Measurements from ENCODE around the gene ZFP90. TPM values are rescaled to one million over a fixed set of nuclear protein-coding genes. Genes with fewer than 3 reads are reported as not detected.
"Not testable (repeated sequence)": the region's sequence is repeated elsewhere in the genome, so short reads cannot be mapped to it uniquely, and the experiment has no call there.

The ZFP90 gene
- total RNA-seq, 1 donor from 2014 or later, result 87.0 TPM

DNA sequence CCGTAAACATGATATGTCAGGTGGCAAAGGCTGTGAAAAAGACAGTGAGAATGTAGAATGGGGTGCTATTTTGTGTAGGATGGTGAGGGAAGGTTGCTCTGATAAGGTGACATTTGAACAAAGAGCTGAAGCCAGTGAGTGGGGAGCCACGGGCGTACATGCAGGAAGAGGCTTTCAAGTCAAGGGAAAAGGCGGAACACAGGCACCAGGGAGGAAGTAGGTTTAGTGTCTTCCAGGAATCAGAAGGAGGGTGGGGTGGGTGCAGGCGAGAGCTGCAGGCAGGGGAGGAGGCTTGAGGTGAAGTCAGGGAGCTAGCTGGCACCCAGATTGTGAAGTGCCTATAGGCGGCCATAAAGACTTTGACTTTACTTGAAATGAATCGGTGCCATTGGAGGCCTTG lies 14.1 kb downstream of the ZFP90 start:
- H3K4me3 Mint-ChIP-seq (ENCODE audit: unreplicated experiment), result no peak overlapping the region
- TF ChIP-seq, protein P1, sequence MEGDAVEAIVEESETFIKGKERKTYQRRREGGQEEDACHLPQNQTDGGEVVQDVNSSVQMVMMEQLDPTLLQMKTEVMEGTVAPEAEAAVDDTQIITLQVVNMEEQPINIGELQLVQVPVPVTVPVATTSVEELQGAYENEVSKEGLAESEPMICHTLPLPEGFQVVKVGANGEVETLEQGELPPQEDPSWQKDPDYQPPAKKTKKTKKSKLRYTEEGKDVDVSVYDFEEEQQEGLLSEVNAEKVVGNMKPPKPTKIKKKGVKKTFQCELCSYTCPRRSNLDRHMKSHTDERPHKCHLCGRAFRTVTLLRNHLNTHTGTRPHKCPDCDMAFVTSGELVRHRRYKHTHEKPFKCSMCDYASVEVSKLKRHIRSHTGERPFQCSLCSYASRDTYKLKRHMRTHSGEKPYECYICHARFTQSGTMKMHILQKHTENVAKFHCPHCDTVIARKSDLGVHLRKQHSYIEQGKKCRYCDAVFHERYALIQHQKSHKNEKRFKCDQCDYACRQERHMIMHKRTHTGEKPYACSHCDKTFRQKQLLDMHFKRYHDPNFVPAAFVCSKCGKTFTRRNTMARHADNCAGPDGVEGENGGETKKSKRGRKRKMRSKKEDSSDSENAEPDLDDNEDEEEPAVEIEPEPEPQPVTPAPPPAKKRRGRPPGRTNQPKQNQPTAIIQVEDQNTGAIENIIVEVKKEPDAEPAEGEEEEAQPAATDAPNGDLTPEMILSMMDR (IDR thresholded peaks at IDR 0.05; ENCODE audit: partially characterized antibody, unreplicated experiment), result no peak
- no peaks in the 10 kb centered on the region for H3K4me1 Mint-ChIP-seq (ENCODE audit: low read depth, unreplicated experiment)
- peaks cover 18% of the 10 kb centered on the region for H3K27me3 Mint-ChIP-seq (ENCODE audit: unreplicated experiment)
- H3K27ac Mint-ChIP-seq (ENCODE audit: unreplicated experiment), result peak overlapping the region; percentile 19
- DNase-seq, result no peak
- H3K36me3 Mint-ChIP-seq (ENCODE audit: unreplicated experiment), result peaks cover 82% of the 10 kb centered on the region
- peaks cover 49% of the 10 kb centered on the region for H3K9me3 Mint-ChIP-seq (ENCODE audit: unreplicated experiment)

DNA sequence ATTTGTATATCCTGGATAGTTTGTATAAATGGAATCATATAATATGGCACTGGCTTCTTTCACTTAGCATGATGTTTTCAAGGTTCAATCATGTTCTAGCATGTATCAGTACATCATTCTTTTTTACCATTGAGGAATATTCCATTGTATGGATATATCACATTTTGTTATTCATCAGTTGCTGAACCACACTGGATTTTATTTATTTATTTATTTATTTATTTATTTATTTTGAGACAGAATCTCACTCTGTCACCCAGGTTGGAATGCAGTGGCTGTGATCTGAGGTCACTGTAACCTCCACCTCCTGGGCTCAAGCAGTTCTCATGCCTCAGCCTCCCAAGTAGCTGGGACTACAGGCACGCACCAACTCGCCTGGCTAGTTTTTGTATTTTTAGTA lies 21.2 kb downstream of the ZFP90 start:
- H3K27me3 Mint-ChIP-seq (ENCODE audit: unreplicated experiment), result peaks cover 22% of the 10 kb centered on the region
- not testable (repeated sequence) for H3K27ac Mint-ChIP-seq (ENCODE audit: unreplicated experiment); H3K4me3 Mint-ChIP-seq (ENCODE audit: unreplicated experiment); H3K4me1 Mint-ChIP-seq (ENCODE audit: low read depth, unreplicated experiment); DNase-seq
- H3K9me3 Mint-ChIP-seq (ENCODE audit: unreplicated experiment), result peaks cover 68% of the 10 kb centered on the region
- peaks cover 95% of the 10 kb centered on the region for H3K36me3 Mint-ChIP-seq (ENCODE audit: unreplicated experiment)

DNA sequence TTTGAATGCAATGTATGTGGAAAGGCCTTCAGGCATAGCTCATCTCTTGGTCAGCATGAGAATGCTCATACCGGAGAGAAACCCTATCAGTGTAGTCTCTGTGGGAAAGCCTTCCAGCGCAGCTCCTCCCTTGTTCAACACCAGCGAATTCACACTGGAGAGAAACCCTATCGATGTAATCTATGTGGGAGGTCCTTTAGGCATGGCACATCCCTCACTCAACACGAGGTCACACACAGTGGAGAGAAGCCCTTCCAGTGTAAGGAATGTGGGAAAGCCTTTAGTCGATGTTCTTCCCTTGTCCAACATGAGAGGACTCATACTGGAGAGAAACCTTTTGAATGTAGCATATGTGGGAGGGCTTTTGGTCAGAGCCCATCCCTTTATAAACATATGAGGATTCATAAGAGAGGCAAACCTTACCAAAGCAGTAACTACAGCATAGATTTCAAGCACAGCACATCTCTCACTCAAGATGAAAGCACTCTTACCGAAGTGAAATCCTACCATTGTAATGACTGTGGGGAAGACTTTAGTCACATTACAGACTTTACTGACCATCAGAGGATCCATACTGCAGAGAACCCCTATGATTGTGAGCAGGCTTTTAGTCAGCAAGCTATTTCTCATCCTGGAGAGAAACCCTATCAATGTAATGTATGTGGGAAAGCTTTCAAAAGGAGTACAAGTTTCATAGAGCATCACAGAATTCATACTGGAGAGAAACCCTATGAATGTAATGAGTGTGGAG lies 24.7 kb downstream of the ZFP90 start:
- peaks cover 26% of the 10 kb centered on the region for H3K27me3 Mint-ChIP-seq (ENCODE audit: unreplicated experiment)
- DNase-seq, result no peak
- H3K27ac Mint-ChIP-seq (ENCODE audit: unreplicated experiment), result no peak overlapping the region
- peaks cover 92% of the 10 kb centered on the region for H3K36me3 Mint-ChIP-seq (ENCODE audit: unreplicated experiment)
- H3K4me1 Mint-ChIP-seq (ENCODE audit: low read depth, unreplicated experiment), result no peaks in the 10 kb centered on the region
- TF ChIP-seq, protein P1 (IDR thresholded peaks at IDR 0.05; ENCODE audit: partially characterized antibody, unreplicated experiment), result no peak
- H3K9me3 Mint-ChIP-seq (ENCODE audit: unreplicated experiment), result peaks cover 71% of the 10 kb centered on the region
- H3K4me3 Mint-ChIP-seq (ENCODE audit: unreplicated experiment), result no peak overlapping the region

DNA sequence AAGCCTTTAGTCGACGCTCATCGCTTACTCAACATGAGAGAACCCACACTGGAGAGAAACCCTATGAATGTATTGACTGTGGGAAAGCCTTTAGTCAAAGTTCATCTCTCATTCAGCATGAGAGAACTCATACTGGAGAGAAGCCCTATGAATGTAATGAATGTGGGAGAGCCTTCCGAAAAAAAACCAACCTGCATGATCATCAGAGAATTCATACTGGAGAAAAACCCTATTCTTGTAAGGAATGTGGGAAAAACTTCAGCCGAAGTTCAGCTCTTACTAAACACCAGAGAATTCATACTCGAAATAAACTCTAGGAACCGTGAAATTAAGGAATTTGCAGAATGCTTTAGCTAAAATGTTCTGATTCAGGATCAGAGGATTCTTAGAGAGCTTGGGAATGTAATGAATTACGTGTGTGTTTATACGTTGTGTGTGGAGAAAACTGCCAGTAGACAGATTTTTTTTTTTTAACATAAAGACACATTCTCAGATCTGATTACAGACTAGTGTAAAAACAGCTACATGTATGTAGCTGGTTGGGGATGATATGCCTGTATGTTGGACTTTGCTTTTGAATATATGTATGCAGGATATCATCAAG lies 25.4 kb downstream of the ZFP90 start:
- Mint-ChIP-seq H3K36me3 (ENCODE audit: unreplicated experiment) (peaks cover 88% of the 10 kb centered on the region), H3K4me1 (ENCODE audit: low read depth, unreplicated experiment) (no peaks in the 10 kb centered on the region), H3K27me3 (ENCODE audit: unreplicated experiment) (peaks cover 26% of the 10 kb centered on the region), H3K9me3 (ENCODE audit: unreplicated experiment) (peaks cover 70% of the 10 kb centered on the region), H3K4me3 (ENCODE audit: unreplicated experiment) (no peak overlapping the region), H3K27ac (ENCODE audit: unreplicated experiment) (no peak overlapping the region)
- DNase-seq, result no peak
- TF ChIP-seq, protein P1 (IDR thresholded peaks at IDR 0.05; ENCODE audit: partially characterized antibody, unreplicated experiment), result no peak

DNA sequence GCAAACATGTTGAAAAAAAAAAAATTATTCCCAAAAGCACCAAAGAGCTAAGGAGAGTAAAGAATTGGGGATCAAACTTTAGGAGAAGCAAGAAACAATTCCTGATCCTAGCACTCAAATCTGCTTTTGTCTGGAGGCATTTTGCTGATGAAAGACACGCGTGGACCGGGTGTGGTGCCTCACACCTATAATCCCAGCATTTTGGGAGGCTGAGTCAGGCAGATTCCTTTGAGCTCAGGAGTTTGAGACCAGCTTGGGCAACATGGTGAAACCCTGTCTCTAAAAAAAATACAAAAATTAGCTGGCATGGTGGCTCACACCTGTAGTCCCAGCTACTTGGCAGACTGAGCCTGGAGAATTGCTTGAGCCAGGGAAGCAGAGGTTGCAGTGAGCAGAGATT lies 35.4 kb downstream of the ZFP90 start:
- no peak for DNase-seq
- Mint-ChIP-seq H3K27me3 (ENCODE audit: unreplicated experiment) (peaks cover 6% of the 10 kb centered on the region), H3K4me3 (ENCODE audit: unreplicated experiment) (no peak overlapping the region), H3K9me3 (ENCODE audit: unreplicated experiment) (peaks cover 30% of the 10 kb centered on the region), H3K36me3 (ENCODE audit: unreplicated experiment) (peaks cover 62% of the 10 kb centered on the region), H3K4me1 (ENCODE audit: low read depth, unreplicated experiment) (no peaks in the 10 kb centered on the region), H3K27ac (ENCODE audit: unreplicated experiment) (no peak overlapping the region)
- TF ChIP-seq, protein P1 (IDR thresholded peaks at IDR 0.05; ENCODE audit: partially characterized antibody, unreplicated experiment), result no peak
